Neural cell (in vitro differentiated cells): Measurements from ENCODE around the gene TCF20.

Experiments
- CTCF ChIP-seq: fragments of 450-650 bp; IDR thresholded peaks from 2 replicates; pipeline ENCODE4 v1.5.1; 2014; ENCODE audit warnings: antibody characterized with exemption, mild to moderate bottlenecking, moderate library complexity; ENCODE audit not compliant: poor library complexity, severe bottlenecking
- POLR2AphosphoS5 ChIP-seq: IDR thresholded peaks from 2 replicates; pipeline ENCODE4 v1.6.1; 2012

GRCh38 chr22:42310291-42311015, 40.0 kb upstream of the TCF20 start:
- TF ChIP-seq CTCF (no peak), POLR2AphosphoS5 (no peak)
